MG63 (cell line): ENCODE results near the gene TACC2. TPM values are rescaled to one million over a fixed set of nuclear protein-coding genes. Genes with fewer than 3 reads are reported as not detected.
A peak's percentile ranks its signal among the peaks of the same experiment; 100 is the strongest.

Source experiments
- DNase-seq: peaks from one replicate; pipeline ENCODE4 v3.0.0-alpha.2; 2020
- H3K27me3 ChIP-seq: fragments of 250-450 bp; sonication (Bioruptor Pico); 2 replicates; pipeline ENCODE4 v1.5.1; 2020; ENCODE audit warnings: mild to moderate bottlenecking, moderate library complexity
- H3K36me3 ChIP-seq: fragments of 250-450 bp; sonication (Bioruptor Pico); 2 replicates; pipeline ENCODE4 v1.5.1; 2020; ENCODE audit warnings: mild to moderate bottlenecking, moderate library complexity
- H3K4me3 ChIP-seq: fragments of 250-450 bp; sonication (Bioruptor Pico); 2 replicates; pipeline ENCODE4 v1.5.1; 2020; ENCODE audit warnings: mild to moderate bottlenecking, moderate library complexity
- H3K9me3 ChIP-seq: fragments of 250-450 bp; sonication (Bioruptor Pico); 2 replicates; pipeline ENCODE4 v1.5.1; 2020; ENCODE audit warnings: mild to moderate bottlenecking, moderate library complexity
- total RNA-seq: library from RNA; depleted of rRNA; stranded (reverse); fragments of >200 nt; shearing (Covaris generic); gene quantifications from 2 replicates; pipeline ENCODE4 v1.2.3, GENCODE V29; 2014; ENCODE audit warnings: low replicate concordance

The TACC2 gene
- total RNA-seq, 1 experiment from 2014 or later, result 7.3 TPM

- no peaks in the 10 kb centered on the region for H3K27me3 ChIP-seq
- H3K9me3 ChIP-seq, result no peaks in the 10 kb centered on the region
- H3K36me3 ChIP-seq, result no peaks in the 10 kb centered on the region
- H3K4me3 ChIP-seq, result peak overlapping the region; percentile 97
- DNase-seq, result peak; percentile 76
Measured at GRCh38 chr10:122113161-122113944, 124.4 kb downstream of the TACC2 start.

GRCh38 chr10:122113945-122114747 is 125.2 kb downstream of the TACC2 start:
- Histone ChIP-seq H3K4me3 (peak overlapping the region; percentile 97), H3K27me3 (no peaks in the 10 kb centered on the region), H3K36me3 (no peaks in the 10 kb centered on the region), H3K9me3 (no peaks in the 10 kb centered on the region)
- DNase-seq, result peak; percentile 10

GRCh38 chr10:122115874-122116273 is 126.9 kb downstream of the TACC2 start:
- no peak overlapping the region for H3K4me3 ChIP-seq
- no peaks in the 10 kb centered on the region for H3K9me3 ChIP-seq
- DNase-seq, result no peak
- H3K36me3 ChIP-seq, result no peaks in the 10 kb centered on the region
- no peaks in the 10 kb centered on the region for H3K27me3 ChIP-seq

GRCh38 chr10:122116331-122116730 is 127.4 kb downstream of the TACC2 start:
- Histone ChIP-seq H3K4me3 (no peak overlapping the region), H3K36me3 (no peaks in the 10 kb centered on the region), H3K9me3 (no peaks in the 10 kb centered on the region), H3K27me3 (no peaks in the 10 kb centered on the region)
- peak; percentile 26 for DNase-seq

GRCh38 chr10:122117475-122117874 is 128.5 kb downstream of the TACC2 start:
- no peaks in the 10 kb centered on the region for H3K9me3 ChIP-seq
- H3K36me3 ChIP-seq, result no peaks in the 10 kb centered on the region
- no peaks in the 10 kb centered on the region for H3K27me3 ChIP-seq
- DNase-seq, result no peak
- H3K4me3 ChIP-seq, result no peak overlapping the region

- no peak overlapping the region for H3K4me3 ChIP-seq
- H3K27me3 ChIP-seq, result no peaks in the 10 kb centered on the region
- no peaks in the 10 kb centered on the region for H3K36me3 ChIP-seq
- no peak for DNase-seq
- H3K9me3 ChIP-seq, result no peaks in the 10 kb centered on the region
Measured at GRCh38 chr10:122120008-122120744, 131.2 kb downstream of the TACC2 start.

- no peaks in the 10 kb centered on the region for H3K9me3 ChIP-seq
- no peaks in the 10 kb centered on the region for H3K36me3 ChIP-seq
- H3K4me3 ChIP-seq, result no peak overlapping the region
- H3K27me3 ChIP-seq, result no peaks in the 10 kb centered on the region
- DNase-seq, result no peak
Measured at GRCh38 chr10:122121059-122121458, 132.1 kb downstream of the TACC2 start.

- H3K9me3 ChIP-seq, result peaks cover 6% of the 10 kb centered on the region
- DNase-seq, result no peak
- no peaks in the 10 kb centered on the region for H3K36me3 ChIP-seq
- no peaks in the 10 kb centered on the region for H3K27me3 ChIP-seq
- no peak overlapping the region for H3K4me3 ChIP-seq
Measured at GRCh38 chr10:122122493-122122892, 133.5 kb downstream of the TACC2 start.

GRCh38 chr10:122123186-122123585 is 134.2 kb downstream of the TACC2 start:
- H3K27me3 ChIP-seq, result no peaks in the 10 kb centered on the region
- H3K36me3 ChIP-seq, result no peaks in the 10 kb centered on the region
- H3K4me3 ChIP-seq, result no peak overlapping the region
- DNase-seq, result peak; percentile 39
- H3K9me3 ChIP-seq, result peaks cover 6% of the 10 kb centered on the region

- Histone ChIP-seq H3K4me3 (no peak overlapping the region), H3K9me3 (peaks cover 6% of the 10 kb centered on the region), H3K27me3 (no peaks in the 10 kb centered on the region), H3K36me3 (no peaks in the 10 kb centered on the region)
- DNase-seq, result no peak
Measured at GRCh38 chr10:122124342-122124741, 135.4 kb downstream of the TACC2 start.

- no peak for DNase-seq
- peaks cover 6% of the 10 kb centered on the region for H3K9me3 ChIP-seq
- no peaks in the 10 kb centered on the region for H3K27me3 ChIP-seq
- H3K36me3 ChIP-seq, result no peaks in the 10 kb centered on the region
- no peak overlapping the region for H3K4me3 ChIP-seq
Measured at GRCh38 chr10:122124808-122125207, 135.8 kb downstream of the TACC2 start.

GRCh38 chr10:122126763-122127659 is 138.0 kb downstream of the TACC2 start:
- Histone ChIP-seq H3K4me3 (no peak overlapping the region), H3K36me3 (no peaks in the 10 kb centered on the region; the same call in 1 of the 2 replicates), H3K9me3 (peaks cover 6% of the 10 kb centered on the region), H3K27me3 (no peaks in the 10 kb centered on the region)
- peak; percentile 85 for DNase-seq

GRCh38 chr10:122127943-122128342 is 139.0 kb downstream of the TACC2 start:
- peak overlapping the region; percentile 9 for H3K4me3 ChIP-seq
- peaks cover 6% of the 10 kb centered on the region for H3K9me3 ChIP-seq
- H3K36me3 ChIP-seq, result no peaks in the 10 kb centered on the region; the same call in 1 of the 2 replicates
- no peaks in the 10 kb centered on the region for H3K27me3 ChIP-seq
- DNase-seq, result peak; percentile 16

GRCh38 chr10:122128357-122128756 is 139.4 kb downstream of the TACC2 start:
- Histone ChIP-seq H3K9me3 (peaks cover 6% of the 10 kb centered on the region), H3K27me3 (no peaks in the 10 kb centered on the region), H3K4me3 (peak overlapping the region; percentile 9), H3K36me3 (no peaks in the 10 kb centered on the region; the same call in 1 of the 2 replicates)
- peak; percentile 64 for DNase-seq

GRCh38 chr10:122130474-122131110 is 141.6 kb downstream of the TACC2 start:
- Histone ChIP-seq H3K4me3 (no peak overlapping the region), H3K36me3 (no peaks in the 10 kb centered on the region; the same call in none of the 2 replicates), H3K27me3 (no peaks in the 10 kb centered on the region), H3K9me3 (peaks cover 6% of the 10 kb centered on the region)
- no peak for DNase-seq
